SW 1271 (cell line): ENCODE measurements around the gene AKNA.

Experiments used
- DNase-seq, 2 experiments: peaks; one replicate each; lab custom pipeline; 2025; lab: John Stamatoyannopoulos, UW

Gene AKNA

DNA sequence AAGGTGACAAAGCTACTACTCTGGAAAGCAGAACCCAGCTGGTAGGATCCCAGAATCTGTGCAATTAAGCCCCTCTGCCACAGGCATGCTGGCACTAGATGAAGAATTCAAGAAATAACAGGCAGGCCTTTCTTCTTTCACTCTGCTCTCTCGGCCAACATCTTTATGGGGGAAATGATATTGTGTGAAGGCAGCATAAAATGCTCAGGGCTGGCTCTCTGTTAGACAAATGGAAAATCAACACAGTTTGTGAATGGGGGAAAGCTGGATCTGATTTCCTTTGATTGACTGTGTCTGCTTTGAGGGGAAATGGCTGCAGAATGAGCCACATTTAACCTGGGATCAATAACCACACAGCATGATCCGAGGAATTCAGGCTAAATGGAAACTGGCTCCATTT is 29.1 kb upstream of the AKNA start:
- DNase-seq, result no peak

DNA sequence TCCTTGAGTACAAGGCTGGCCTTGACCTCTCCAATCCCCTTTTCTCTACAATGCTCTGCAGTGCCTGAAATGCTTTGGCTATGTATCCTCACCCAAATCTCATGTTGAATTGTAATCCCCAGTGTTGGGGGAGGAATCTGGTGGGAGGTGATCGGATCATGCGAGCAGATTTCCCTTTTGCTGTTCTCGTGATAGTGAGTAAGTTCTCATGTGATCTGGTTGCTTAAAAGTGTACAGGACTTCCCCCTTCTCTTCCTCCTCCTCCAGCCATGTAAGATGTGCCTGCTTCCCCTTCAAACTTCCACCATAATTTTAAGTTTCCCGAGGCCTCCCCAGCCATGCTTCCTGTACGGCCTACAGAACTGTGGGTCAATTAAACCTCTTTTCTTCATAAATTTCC is 28.5 kb upstream of the AKNA start:
- no peak for DNase-seq

DNA sequence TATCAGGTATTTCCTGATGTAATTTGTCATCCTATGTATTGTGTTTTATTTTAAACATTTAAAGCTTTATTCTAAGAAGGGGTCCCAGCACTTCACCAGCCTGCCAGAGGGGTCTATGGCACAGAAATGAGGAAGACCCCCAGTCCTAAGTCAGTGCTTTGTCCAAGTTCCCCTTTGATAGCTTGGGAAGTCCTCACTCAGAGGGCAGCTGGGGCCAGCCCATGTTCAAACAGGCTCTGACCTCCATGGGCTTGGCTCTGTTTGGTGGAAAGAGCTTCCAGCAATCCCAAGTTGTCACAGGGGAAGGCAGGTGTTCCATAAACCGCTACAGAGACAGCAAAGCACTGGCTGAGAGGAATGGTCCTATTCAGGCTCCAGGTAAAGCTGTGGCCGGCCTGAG is 26.6 kb upstream of the AKNA start:
- DNase-seq, result no peak

DNA sequence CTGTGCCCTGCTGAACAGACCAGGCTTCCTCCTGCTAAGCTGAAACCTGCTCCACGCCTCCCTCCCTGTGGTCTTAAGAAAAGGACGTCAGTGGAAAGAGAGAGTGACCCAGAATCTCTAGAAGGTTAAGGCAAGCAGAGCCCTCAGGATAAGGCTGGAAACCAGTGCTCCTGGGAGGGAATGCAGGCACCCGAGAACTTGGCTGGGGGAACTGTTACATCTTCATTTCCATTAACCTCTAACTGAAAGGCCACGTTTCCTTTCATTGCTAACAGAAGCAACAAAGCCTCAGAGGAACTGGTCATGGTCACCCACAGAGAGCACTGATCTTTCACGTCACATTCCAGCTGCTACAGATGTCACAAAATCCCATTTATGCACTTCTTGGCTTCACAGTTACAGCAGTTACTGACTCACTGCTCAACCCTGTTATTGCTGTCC is 26.1 kb upstream of the AKNA start:
- DNase-seq, result no peak

DNA sequence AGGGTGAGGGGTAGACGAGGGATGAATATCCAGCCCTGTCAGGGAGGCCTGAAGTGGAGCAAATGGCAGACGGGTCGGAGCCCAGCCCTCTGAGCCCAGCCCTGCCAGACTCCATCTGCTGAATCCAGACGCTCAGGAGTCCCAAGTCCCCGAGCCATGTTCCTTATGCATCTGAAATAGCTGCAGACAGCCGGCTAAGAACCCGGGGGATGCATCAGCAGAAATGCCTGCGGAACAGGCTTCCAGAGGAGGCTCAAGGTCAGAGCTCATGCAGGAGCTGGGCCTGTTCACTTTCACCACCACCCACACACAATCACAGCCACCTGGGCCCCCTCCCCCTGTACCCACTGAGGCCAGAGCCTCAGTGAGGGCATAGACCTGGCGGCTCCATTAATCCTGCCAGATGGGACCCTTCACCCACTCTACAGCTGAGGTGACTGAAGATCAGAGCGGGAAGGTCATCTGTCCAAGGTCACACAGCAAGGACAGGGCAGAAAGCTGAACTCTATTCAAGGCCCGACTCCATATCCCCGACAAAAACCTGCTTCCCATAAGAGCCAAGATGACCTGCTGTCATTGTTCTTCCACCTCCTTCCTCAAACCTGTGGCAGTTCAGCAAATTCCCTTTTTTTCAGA is 24.4 kb upstream of the AKNA start:
- no peak for DNase-seq

DNA sequence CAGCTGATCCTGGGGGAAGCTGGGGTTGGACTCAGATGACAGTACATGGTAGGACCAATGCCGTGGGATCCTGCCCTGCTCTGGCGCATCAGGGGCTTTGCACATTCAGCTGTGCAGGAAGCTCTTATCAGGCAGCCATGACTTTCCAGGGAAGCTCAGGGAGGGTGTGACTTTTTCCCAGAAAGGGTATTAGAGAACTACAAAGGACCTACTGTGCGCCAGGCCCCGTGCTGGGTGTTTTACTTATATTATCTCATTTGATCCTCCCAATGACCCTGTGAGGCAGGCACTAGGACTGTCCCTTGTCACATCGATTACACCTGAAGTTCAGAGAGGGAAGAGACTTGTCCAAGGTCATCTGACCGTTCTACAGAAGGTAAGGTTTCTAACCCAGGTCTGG is 23.7 kb upstream of the AKNA start:
- no peak for DNase-seq

DNA sequence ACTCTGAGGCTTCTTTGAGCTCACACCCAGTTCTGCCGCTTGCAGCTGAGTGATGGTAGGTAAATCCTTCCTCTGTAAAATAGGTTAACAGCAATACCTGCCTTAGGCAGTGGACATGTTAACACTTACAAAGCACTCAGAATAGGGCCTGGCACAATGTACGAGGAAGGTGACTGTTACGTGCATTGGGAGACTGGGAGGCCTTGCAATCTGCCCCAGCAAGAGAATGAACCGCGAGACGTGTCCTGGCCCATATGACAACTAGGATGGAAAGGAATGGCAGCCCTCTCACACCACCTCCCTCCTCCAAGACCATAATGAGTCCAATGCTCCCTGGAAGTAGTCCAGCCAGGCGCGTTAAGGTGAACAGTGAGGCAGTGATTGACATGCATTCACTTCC is 23.1 kb upstream of the AKNA start:
- DNase-seq, result no peak

DNA sequence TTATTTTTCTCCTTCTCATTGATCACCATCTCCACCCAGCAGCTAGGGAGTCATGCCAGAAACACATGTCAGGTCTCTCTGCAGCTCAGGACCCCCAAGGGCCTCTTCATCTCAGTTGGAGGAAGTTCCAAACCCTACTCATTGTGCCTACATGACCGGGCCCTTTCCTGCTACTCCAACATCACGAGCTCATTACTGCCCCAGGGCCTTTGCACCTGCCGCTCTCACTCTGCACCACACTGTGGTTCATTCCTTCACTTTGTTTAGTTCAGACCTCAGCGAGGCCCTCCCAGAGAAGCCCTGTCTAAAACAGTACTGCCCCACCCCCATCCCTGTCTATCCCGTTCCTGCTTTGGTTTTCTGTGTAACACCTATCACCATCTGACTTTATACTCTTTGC is 22.1 kb upstream of the AKNA start:
- no peak for DNase-seq

DNA sequence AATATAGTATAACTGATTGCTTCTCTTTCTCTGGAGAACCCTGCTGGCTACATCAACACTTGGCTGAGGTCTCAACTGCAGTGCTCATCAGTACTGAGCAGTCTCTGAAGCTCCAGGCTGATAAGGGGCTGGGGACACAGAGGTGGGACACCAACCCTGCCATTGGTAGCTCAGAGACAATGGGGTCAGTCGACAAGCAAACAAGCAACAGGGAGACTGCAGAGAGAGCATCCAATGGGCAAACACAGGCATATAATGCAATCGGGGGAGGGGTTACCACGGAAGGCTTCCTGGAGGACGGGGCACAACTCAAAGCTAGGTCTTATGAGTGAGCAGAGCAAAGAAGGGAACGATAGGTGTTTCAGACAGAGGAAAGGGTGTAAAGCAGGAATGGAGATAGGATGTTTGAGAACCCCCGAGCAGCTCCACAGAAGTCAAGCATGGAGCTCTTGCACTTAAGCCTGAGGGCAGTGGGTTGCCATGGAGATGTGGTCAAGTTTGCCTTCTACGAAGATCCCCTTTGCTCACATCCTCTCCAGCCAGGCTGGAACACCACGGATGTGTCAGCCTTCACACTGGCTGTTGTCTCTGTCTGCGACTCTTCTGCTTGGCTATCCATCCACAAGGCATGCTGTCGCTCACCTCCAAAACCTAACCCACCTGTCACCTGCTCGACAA is 21.5 kb upstream of the AKNA start:
- peak in 1 of 2 experiments; percentile 17 for DNase-seq

DNA sequence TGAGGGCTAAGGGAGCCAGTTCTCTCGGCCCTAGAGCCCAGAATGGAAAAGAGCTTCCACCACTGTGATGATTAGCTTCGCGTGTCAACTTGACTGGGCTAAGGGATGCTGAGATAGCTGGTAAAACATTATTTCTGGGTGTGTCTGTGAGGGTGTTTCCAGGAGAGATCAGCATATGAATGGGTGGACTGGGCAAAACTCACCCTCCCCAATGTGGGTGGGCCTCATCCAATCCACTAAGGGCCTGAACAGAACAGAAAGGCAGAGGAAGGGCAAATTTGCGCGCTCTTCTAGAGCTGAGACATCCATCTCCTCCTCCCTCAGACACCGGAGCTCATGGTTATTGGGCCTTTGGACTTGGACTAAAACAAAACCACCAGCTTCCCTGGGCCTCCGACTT is 20.9 kb upstream of the AKNA start:
- no peak for DNase-seq

DNA sequence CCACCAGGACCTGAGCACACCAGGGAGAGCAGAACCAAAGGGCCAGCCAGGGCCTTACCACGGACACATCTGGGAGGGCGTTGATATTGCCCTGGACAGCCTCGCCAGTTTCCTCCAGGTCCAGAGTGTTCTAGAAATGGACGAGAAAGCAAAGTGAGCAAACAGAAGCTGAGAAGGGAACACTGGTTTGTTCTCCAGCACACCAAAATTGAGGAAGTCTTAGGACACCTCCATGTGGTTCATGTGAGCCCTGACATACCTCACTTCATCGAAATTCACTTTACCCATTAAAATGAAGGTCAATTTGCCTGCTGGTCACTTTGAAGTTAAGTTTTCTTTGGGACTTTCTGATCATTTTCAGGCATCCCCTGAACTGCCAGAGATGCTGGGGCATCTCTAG is 20.1 kb upstream of the AKNA start:
- DNase-seq, result no peak

DNA sequence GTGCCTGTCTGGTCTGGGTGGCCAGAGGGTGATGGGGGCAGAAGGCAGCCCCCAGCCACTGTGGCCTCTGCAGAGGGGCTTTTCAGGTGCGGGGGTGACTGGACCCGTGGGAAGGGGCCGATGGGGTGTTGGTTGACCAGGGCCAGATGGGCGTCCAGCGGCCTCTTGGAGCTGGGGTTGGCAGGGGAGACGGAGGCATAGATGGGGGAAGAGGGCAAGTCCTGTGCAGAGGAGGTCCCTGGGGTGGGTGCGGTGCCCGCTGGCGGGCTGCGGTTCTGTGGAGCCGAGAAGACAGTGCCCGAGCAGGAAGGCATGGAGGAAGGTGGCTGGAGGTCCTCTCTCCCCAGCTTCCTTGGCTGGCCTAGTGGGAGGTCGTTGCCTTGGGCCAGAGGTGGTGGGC is 18.7 kb upstream of the AKNA start:
- no peak for DNase-seq

DNA sequence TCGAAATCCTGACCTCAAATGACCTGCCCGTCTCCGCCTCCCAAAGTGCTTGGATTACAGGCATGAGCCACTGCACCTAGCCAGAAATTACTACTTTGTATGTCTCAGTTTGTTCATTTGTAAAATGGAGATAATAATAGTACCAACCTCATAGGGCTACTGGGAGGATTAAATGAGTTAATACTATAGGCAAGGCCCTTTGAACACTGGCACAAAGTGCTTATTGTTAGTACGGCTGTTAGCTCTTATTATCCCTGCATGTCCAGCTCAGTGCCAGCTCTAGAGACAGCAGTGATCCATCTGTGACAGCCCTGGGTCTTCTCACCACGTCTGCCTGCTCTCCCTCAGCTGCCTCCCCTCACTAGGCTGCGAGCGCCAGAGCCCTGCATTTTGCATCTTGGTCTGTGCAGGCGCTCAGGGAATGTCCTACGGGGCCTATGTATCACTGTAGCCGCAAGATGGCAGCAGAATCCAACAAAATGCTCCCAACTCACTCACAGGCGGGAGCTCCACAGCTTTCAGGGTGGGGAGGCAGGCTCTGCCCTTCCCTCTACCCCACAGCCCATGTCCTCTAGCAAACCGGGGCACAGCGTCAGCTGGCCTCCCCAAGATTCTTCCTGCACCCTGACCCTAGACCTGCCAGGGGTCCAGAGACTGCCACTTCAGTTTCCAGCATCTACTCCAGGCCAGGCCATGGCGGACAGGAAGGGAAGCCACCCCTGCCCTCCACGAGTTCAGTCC is 17.7 kb upstream of the AKNA start:
- DNase-seq, result peak in 1 of 2 experiments; percentile 62

DNA sequence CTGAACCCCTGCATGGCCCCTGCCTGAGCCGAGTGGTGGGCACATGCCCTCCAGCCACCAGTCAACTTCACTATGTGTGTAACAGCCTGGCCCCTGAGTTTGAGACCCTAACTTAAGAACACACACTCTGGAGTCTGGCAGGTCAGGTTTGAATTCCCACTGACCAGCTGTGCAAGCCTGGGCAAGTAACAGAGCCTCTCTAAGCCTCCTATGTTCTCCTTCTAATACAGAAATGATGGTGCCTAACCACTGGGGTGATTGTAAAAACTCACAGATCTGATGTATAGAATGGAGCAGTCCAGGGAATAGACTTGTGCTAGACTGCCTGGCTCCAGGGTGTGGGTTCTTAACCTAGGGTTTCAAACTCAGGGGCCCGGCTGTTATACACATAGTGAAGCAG is 16.7 kb upstream of the AKNA start:
- DNase-seq, result no peak

DNA sequence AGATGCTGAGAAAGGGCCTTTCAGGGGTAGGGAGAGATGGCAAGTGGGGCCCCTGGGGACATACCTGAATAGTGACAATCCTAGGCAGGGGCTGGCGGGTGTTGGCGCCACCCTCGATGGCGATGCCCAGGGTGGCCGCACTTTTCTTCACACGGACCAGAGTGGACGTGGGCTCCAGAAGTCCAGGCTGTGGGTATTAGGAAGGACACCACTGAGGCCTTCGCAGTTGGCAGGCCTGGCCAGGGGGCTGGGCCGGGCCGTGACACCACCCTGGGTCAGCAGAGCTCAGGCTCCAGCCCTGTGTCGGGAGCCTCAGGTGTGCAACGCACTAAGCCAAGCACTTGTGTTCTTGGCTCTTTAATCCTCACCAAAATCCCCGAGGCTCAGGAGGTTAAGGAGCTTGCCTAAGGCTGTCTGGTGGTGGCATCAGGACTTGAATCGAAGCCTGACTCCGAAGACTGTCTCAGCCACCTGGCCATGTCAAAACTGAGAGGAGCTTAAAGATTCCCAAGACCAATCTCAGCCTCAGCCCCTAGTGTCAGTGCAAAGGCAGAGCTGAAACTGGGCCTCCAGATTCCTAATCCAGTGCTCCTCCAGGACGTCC is 15.5 kb upstream of the AKNA start:
- no peak for DNase-seq

DNA sequence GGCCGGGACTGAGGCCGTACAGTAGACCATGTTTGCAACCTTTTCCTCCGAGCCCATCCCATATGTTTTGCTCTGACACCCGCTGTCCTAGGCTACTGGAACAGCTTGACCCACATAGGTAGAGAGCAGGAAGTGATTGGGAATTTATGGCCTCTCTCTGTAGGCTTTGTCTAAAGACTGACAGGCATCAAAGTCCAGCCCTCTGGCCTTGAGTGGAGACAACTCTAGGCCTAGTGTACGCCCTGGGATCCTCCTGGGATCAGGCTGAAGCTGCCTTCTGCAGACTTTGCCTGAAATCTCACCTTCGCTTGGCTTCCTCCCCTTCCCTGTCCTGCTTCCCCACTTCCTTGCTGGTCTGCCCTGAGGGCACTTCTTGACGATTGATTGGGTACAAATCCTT is 13.6 kb upstream of the AKNA start:
- DNase-seq, result no peak

DNA sequence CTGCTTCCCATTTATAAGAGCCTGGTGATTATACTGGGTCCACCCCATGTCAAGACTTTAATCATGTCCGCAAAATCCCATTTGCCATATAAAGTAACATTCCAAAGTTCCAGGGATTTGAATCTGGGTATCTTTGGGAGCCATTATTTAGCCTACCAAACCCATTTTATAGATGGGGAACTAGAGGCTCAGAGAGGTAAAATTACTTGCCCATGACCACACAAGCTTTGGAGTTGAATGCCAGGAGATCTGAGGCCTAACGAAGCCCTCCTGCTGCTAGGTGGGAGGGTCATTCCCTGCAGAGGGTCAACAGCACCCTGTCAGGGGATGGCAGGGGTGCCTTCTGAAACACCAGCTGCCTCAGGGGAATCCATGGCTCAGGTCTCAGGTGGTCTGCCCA is 13.0 kb upstream of the AKNA start:
- no peak for DNase-seq

DNA sequence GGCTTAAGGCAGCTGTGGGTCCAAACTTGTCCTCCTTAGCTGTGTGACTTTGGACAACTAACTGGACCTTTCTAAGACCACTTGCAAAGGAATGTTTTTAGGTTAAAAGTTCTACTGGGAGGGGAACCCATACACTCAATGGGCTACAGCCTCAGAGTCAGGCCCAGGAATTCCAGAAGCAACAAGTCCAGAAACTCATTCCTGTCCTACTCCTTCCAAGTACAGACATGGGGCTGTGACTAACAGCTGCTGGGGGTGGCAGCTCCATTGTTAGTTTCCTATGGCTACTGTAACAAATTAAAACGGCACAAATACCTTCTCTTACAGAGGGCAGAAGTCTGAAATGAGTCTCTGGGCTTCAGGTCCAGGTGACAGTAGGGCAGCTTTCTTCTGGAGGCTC is 12.4 kb upstream of the AKNA start:
- DNase-seq, result no peak

DNA sequence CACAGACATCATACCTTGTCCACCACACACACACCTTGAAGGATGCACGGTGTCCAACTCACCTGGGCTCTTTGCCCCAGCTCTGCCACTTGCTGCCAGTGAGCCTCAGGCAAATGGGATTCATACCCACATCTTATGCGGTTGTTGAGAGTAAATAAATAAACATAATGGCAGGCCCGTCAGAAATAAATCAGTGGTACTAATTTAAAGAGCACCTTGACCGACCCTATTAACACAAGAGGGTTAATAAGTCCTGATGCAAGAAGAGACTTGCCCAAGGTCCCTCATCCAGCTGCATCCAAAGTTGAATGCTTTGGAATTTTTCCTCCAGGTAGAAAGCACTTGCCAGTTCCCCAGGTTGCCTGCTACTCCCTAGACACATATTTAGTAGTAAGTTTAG is 11.6 kb upstream of the AKNA start:
- DNase-seq, result no peak

DNA sequence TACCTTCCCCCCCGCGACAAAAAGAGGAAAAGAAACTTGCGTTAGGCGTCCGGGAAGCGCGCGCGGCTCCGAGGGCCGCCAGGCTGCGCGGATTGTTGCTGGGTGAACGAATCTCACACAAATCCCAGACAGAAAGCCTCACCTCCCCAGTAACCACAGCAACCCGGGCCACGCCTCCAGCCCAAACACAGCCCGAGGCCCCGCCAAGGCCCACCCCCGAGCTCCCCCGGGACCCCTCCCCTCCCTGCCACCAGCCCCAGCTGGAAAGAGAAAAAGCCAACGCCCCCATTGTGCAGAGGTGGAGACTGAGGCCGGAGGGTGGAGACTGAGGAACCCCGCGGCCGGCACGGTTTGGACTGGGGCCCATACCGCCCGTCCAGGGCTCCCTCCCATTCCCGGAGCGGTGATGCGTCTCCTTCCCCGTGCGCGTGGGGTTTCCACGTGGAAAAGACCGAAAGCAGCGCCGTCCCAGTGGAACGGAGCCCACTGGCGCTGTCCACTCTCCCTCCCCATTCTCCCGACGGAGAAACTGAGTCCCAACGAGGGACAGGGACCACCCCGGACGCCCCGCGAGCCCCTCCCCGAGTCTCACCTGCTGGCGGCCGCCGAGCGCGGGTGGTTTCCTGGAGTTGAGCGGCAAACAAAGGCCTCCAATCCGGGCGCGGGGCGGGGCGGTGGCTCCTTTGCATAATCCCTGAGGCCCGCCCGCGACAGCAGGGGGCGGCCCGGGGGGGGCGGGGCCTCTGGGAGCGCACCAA is 10.2 kb upstream of the AKNA start:
- DNase-seq, result peak; percentile 85 to 93

DNA sequence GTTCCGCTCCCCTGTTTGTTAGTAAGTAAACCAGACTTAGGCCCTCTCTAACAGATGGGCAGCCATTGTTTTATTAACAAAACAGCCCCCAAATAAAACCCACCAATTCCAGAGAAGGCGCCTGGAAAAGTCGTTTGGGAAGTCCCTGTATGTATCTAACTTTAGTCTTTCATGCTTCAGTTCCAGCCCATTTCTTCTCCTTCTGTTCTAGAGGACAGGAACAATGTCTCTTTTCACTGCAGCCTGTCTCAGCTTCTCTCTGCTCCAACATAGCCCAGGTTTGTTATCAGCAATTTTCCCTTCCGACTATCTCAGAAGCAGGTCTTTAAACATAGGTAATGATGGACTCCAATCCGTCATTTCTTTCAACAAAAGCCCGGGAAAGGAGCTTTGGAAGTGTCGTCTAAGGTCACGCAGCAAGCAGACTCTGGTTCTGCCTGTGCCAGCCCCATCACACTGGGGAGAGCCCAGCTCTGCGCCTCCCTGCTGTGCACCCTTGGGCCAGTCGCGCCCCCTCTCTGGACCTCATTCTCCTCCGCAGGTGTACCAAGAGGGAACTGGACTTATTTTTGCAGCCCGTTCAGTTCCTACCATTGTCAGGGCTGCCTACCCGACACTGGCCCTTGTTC is 9.6 kb upstream of the AKNA start:
- DNase-seq, result no peak
